Hepatic stellate cell (primary cell): Measurements from ENCODE around the gene ERFL.
A peak's percentile ranks its signal among the peaks of the same experiment; 100 is the strongest.
"Not testable (repeated sequence)": the region's sequence is repeated elsewhere in the genome, so short reads cannot be mapped to it uniquely, and the experiment has no call there.

Experiments used
- DNase-seq: peaks from one replicate; pipeline ENCODE4 v3.0.0; 2011; ENCODE audit warnings: low spot score

ERFL gene

DNA sequence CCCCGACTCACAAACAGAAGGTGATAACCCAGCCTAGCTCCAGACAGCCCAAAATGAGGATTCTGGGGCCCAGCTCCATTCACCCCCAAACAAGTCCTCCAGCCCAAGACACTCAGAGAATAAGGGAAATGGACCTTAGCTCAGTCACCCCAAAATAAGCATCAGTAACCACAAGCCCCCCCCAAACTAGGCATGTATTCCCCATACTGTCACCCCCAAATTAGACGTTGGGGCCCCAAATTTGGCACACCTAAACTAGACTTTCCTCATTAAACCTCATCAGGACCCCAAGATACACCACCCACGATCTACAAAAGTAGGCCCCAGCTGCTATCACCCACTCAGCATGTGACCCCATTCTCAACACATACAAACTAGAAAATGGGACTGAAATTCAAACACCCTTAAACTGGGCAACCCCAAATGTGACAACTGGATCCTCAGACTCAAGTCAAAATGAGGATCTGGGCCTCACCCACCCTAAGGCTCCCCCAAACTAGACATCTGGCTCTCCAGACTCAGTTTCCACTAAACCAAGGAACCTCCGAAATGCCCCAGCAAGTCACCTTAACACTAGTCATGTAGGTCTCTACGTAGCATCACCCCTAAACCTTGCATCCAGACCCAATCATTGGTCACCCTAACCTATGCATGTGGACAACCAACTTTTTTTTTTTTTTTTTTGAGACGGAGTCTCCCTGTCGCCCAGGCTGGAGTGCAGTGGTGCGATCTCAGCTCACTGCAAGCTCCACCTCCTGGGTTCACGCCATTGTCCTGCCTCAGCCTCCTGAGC lies 13.4 kb upstream of the ERFL start:
- DNase-seq = no peak

DNA sequence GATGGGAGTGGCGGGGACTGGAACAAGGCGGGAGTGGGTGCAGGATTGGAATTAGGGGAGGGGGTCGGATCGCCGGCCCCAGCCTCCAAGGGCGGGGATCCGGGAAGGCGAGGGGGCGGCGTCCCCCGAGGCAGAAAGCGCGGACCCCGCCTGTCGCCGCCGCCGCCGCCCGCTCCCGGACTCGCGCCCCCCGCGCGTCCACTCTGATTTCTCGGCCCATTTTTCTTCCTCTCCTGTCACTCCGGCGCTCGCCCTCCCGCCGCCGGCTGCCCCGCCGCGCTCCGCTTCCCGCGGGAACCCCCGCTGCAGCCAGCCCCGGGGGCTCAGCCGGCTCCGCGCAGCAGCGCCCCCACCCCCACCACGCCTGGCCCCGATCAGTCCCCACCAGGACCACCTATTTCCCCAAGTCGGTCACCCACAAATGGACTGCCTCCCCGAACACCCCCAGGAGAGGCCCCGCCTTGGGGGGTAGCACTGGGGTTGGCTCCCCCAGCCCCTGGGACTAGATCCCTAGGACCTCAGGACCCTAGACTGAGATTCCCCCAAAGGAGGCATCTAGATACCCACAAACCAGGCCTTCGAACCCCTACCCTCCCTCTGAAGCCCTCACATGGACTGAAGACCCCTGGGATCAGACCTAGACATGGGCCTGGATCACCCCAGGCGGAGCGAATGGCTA lies 12.6 kb upstream of the ERFL start:
- no peak for DNase-seq

DNA sequence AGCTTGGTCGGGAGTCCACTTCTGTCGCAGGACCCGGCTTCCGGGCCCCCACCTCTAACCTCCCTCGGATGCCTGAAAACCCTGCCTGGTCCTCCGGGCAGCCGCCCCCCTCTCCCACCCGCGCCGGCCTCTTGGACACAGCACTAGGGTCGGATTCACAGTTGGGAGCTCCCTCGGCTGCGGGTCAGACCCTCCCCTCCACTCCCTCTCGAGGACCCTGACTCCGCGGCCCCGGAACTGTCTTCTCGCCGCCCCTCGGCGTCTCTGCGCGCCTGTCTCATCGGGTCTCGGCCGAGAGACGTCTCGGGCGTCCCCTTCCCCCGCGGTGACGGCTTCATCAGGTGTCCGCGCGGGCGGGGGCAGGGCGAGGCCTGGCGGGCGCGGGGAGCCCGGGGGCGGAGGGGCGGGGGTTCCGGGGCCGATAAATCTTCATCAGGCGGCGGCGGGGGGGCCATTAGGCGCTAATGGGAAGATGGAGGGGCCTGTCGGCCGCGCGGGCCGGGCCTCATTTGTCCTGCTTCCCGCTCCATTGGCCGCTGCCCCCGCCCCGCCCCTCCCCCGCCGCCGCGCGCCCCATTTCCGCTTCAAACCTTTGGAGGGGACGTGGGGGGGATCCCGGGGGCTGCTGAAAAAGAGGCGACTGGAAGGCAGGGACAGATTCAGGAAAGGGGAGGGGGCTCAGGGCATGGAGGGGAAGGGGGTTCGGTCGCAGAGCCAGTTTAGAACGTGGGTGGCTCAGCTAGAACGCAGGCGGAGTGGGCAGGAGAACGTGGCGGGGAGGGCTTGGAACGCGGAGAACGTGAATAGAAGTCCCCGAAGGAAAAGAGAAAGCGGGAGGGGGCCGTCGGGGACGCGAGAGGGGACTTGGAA lies 11.8 kb upstream of the ERFL start:
- DNase-seq = peak; percentile 67

DNA sequence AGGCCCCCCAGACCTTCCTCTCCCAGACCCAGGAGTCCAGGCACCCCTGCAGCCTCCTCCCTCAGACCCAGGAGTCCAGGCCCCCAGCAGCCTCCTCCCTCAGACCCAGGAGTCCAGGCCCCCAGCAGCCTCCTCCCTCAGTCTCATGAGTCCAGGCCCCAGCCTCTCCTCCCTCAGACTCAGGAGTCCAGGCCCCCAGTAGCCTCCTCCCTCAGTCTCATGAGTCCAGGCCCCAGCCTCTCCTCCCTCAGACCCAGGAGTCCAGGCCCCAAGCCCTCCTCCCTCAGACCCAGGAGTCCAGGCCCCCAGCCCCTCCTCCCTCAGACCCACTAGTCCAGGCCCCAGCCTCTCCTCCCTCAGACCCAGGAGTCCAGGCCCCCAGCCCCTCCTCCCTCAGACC lies 11.0 kb upstream of the ERFL start:
- not testable (repeated sequence) for DNase-seq

DNA sequence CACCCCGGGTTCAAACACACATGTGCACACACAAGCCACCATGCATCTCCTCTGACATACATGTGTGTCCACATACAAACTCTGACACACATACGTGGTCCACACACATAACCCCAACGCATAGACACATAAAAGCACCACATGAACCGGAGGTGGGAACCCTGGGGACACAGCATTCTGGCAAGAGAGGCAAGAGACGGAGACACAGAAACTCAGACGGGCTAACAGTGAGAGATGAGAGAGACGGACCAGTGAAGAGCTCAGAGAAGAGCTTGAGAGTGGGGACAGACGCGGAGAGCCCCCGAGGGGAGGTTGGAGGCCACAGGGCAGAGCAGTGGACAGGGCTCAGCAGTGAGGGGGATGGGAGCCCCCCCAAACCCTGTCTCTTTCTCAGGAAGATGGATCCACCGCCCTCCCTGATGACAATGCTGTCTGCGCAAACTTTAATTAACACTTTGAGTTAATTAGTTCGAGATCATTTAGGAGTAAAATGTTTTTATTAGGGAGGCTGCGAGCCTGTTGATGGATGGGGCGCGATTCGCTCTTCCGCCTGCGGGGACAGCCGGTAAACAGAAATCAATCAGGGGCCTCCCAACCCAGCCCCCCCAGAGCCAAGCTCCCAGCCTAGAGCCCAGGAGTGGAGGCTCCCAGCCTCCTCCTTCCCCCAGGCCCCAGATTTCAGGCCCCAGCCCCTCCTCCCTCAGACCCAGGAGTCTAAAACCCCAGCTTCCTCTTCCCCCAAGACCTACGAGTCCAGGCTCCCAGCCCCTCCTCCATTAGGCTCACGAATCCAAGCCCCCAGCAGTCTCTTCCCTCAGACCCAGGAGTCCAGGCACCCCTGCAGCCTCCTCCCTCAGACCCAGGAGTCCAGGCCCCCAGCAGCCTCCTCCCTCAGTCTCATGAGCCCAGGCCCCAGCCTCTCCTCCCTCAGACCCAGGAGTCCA lies 9.5 kb upstream of the ERFL start:
- DNase-seq = no peak

DNA sequence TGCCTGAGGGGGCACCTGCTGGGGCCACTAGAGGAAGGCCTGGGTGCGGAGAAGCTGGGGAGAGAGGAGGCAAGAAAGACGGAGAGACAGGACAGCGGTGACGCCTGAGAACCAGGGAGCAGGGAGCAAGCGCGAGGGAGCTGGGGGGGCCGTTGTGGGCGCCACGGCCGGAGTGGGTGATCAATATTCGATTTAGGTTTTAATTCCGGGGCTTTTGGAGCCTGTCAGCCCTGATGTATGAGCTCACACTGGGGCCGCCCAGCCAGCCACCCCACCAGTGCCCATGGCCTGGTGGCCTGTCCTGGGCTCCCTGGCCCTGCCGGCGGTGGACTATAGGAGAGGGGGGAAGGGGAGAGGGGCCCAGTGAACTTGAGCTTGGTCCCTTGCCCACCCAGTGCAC lies 8.7 kb upstream of the ERFL start:
- DNase-seq = no peak

DNA sequence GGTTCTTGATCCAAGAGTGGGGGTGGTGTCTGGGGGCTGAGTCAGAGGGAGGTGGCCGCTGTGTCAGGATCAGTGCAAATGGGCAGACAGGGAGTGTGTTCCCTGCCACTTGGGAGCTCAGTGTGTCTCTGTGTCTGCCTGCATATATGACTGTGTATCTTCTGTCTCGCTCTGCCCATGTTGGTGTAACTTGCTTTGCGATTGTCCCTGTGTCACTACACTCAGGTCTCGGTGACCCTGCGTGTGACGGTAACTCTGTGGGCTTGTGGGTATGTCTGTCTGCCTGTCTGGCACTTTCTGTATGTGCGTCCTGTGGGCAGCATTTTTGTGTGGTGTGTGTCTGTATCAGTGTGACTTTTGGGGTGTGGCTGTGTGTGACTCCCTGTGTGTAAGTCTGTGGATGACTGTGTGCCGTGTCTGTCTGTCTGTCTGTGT lies 8.2 kb upstream of the ERFL start:
- DNase-seq = no peak

DNA sequence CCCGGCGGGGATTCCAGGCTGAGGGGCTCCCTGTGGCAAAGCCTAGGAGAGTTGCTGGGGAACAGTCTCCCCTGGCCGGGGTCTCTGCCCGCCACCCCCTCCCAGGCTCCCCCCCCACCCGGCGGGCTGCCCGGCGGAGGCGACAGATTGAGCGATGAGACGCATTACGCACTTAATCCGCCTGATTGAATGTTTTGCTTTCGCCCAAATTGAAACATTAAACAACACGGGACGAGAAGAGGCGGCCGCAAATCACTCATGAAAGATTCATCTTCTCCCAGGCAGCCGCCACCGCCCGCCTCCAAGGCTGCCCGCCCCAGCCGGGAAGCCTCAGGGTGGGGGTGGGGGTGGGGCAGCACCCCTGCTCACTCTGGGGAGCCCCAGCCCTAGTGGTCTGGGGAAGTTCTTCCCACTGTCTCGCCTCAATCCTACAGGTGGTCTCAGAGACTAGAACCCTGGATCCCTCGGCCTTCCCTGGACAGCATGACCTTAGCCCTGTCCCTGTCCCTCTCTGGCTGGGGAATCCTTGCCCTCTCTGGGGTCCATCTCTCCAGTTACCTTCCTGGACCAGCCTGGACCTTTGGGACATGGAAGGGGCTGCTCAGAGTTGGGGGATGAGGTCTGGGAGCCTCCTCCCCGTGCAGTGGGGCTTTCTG lies 7.6 kb upstream of the ERFL start:
- no peak for DNase-seq

DNA sequence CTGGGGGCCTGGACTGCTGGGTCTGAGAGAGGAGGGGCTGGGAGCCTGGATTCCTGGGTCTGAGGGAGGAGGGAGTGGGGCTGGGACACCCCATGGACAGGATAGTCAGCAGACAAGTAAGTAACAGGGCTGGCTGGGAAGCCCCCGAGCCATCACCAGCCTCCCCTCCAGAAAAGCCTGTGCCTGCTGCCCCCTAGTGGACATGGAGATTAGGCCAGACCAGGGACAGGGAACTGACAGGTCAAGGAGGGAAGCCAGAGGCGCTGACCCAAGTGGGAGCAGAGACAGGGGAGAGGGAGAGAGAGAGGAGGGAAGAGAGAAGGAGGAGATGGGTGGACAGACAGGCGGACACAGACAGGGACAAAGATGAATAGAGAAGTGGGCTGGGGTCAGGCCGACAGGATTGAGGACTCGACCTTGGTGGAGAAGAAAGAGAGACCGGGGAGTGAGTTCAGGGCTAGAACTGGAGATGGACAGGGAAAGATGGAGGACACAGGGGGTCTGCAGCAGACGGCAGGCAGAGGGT lies 6.7 kb upstream of the ERFL start:
- peak; percentile 83 for DNase-seq

DNA sequence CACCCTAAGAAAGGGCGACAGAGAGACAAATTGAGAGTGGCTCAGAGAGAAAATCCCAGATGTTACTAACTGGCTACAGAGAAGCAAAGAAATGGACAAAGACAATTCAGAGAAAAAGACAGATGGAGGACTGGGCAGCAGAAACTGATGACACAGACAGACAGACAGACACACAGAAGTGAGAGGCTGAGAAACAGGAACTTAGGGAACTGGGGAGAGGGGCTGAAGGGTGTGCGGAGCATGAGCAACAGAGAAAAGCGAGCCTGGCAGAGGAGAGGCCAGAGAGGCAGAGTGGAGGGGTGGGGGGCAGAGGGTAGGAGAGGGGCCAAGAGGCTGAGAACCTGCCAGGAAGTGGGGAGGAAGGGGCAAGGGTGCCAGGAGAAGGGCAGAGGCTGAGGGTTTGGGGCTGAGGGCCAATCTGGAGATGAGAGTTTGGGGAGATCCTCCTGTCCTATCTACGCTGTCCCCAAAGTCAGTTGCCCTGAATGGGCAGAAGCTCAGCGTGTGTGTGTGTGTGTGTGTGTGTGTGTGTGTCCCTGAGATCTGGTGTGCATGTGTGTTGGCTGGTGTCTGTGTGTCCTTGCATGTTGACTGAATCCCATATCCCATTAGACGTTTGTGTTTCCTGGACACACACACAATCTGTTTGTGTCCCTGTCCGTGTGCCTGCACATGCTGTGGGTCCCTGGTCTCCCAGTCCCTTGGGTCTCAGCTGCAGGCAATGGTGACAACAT lies 5.6 kb upstream of the ERFL start:
- no peak for DNase-seq

DNA sequence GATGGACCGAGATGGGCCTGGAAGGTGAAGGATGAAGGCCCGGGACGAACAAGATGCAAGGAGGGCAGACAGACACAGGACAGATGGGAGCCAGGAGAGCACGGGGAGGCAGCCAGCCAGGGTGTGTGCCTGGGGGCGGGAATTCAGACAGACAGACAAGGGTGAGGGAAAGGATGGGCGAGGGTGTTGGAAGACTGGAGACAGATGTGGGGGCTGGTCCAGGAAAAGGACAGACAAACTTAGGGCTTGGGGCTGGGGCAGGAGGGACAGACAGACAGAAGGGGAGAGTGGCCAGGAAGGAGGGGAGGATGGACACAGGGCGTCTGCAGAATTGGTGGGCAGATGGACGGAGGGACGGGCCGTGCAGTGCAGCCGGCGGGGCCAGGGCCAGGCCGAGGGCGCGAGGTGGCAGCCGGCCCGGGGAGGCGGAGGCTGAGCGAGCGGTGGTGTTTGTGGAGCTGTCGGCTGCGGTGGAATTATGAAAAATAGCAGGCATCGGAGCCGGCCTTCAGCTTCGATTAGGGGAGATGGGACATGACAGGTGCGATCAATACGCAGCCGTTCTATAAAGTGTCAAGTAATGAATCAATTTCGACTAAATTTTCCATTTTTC lies 4.6 kb upstream of the ERFL start:
- DNase-seq = no peak

DNA sequence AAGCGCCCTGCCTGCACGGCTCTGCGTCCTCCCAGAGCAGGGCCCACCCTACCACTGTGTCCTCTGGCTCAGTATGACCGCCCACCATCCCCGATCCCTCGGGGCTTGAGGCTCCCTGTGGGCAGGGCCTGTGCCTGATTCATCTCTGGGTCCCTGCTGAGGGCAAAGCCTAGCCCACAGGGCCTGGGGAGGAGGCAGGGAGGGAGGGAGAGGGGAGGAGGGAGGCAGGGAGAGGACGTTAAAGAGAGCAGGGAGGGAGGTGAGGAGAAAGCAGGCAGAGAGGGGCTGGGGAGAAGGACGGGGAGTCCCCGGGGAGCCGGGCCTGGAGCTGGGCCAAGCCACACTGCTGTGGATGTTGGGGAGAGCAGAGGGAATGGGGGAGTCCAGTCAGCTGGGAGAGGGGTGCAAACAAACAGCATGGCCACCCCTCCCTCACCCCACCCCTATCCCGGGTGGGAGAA lies 4.0 kb upstream of the ERFL start:
- DNase-seq = no peak

DNA sequence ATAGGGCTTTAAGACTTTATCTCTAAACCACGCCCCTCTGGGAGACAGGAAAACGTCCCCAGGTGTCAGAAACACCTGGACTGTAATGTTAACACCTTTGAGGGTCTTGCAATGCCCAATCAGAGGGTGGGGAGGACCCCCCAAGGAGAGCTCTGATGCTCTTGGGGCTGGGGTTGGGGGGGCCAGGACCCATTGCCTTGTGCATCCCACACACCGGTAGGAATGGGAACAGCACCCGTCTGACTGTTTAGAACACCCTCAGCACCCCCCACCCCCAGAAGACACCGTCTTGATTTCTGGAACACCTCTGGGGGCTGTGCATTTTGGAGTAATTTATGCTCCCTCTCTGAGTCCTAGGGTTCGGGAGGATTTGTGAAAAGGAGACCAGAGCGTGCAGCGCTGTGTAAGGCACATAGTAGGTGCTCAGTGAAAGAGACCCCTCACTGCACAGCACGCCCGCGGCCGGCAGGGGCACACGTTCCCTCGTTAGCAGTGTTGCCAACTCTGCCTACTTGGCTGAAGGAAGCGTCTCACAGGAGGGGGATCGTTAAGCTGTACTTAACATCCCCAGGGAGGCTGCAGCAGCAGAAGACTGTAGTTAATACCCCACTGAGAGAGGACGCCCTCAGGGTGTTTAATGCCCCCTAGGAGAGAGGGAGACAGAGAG lies 2.8 kb upstream of the ERFL start:
- DNase-seq = no peak

DNA sequence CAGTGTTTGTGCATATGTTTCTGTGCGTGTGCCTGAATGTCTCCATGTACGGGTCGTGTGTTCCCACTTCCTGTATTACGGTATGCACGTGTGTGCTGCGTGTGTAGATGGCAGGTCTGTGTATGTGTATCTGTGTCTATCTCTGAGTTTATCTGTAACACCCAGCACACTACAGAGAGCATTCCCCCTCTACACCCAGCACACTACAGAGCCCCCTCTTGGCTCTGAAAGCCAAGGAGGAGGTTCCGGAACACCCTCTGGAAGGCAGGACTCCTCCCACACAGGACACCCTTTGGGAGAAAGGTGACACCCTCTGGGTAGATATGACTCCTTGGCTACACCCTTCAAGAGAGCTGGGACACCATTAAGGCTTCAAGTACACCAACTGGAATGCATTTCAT lies 2.1 kb upstream of the ERFL start:
- DNase-seq = no peak

DNA sequence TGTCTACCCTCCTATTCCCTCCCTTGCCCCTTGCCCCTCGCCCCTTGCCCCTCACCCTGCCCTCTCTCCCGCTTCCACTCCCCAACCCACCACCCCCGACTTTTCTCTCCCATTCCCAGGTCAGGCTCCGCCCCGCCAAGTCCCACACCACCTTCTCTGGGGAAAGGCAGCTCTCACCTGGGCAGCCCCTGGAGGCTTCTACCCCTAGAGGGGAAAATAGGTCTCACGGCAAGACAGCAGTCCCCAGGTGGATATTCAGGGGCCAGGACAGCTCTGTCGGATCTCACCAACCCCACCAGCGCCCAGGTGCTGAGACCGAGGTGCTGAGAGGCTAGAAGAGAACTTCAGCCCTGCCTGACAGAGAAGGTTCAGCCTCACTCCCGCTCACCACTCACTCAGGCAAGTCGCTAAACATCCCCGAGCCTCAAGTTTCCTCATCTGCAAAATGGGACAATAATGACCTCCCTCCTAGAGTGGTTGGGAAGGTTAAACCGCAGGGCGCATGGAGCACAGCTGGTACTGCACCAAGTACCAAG lies 1.4 kb upstream of the ERFL start:
- no peak for DNase-seq

DNA sequence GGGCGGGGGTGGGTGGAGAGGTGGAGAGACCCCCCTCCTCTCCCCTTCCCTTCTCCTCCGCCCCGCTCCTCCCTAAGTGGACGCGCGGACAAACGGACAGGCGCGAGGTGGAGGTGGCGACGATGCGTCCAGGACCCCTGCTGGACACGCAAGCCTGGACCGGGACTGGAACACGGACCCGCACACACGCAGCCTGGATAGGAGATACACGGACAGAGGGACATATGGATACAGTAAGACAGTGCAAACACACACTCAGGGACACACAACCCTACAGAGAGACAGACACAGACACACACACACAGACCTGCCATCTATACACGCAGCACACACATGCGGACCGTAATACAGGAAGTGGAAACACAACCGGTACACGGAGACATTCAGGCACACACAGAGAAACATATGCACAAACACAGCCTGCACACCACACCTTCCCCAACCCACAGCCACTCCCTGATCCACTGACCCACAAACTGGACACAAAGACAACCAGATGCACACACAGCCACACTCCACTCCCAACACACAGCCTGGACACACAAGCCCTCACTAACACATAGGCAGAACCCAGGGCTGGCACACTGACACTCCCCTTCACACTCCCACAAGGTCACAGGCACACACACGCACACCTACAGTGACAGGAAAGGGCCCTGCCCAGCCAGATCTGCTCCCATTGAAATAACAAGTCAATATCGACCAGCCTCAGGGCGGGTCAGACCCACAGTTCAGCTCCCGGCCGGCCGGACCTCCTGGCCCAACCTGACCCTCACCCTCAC lies 696 bp upstream of the ERFL start:
- no peak for DNase-seq

DNA sequence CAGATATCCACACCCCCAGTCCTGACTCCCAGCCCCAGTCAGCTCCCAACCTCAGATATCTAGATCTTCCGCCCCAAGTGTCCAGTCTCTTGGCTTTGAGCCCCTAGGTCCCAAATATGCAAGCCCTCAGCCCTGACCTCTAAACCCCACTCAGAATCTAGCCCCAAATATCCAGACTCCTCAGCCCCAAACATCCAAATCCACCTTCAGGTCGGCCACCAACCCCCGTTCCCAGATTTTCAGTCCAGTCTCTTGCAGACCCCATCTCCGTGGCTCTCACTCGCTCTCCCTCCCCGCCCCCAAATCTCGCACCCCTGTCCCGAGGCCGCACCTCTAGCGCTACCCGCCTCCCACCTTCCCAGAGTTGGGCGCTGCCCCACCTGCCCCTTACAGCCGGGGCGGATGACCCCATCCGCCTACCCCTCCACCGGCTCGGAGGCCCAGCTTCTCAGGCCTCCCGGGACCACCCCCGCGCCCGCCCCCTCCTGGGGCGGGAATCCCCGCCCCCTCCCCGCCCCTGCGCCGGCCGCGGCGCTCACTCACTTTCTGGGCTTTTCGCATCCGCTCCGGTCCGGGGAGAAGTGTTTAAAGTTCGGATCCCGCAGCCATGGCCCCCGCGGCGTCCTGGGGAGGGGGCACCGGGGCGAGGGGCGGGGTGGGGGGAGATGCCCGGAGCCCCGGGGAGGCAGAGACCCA lies 604 bp downstream of the ERFL start:
- no peak for DNase-seq
